ENCODE data around the gene FARS2. TPM values are rescaled to one million over a fixed set of nuclear protein-coding genes. Genes with fewer than 3 reads are reported as not detected.
A peak's percentile ranks its signal among the peaks of the same experiment; 100 is the strongest.

Gene FARS2
- total and polyA plus RNA-seq, 11 donors: 11.4 to 24.6 (median 20.5) TPM

DNA sequence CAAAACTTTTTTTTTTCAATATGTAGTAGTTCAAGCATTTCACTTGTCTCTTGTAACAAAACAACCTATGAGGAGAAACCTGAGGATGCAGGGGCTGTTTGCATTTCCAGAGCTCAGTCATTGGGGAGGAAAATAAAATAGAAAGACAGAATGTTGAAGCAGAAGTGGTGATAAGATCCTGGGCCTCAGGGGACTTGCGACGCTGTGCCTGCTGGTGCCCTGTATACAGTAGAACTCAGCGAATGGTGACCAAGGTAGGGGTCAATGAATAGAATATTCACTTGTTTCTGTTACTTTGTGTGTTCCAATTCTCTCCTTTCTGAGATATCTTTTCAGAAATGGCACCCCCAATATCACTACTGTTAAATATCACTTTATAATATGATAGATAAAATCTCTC, 271.6 kb downstream of the FARS2 start:
- Histone ChIP-seq H3K27ac (no peak overlapping the region), H3K27me3 (no peaks in the 10 kb centered on the region), H3K9me3 (peaks cover 0 to 3% (median 0%) of the 10 kb centered on the region in 12 donors), H3K36me3 (no peaks in the 10 kb centered on the region), H3K4me3 (no peak overlapping the region), H3K4me1 (peaks cover 0 to 3% (median 0%) of the 10 kb centered on the region in 12 donors)
- ATAC-seq (no peak), DNase-seq (no peak)
- TF ChIP-seq CTCF (IDR thresholded peaks at IDR 0.05) (no peak), POLR2A (IDR thresholded peaks at IDR 0.05) (no peak)
- intact Hi-C loops (cut with DNase I): no loop called here
- WGBS, 4 donors: 90 to 96% (median 93%) methylated on average over 3 of the region's 3 CpGs

- H3K9me3 ChIP-seq: peaks cover 0 to 3% (median 0%) of the 10 kb centered on the region in 12 donors
- intact Hi-C loops (cut with DNase I): no loop called here
- no peak overlapping the region for H3K27ac ChIP-seq
- WGBS, 4 donors: 85 to 98% (median 93%) methylated on average over 9 of the region's 9 CpGs
- DNase-seq: no peak
- TF ChIP-seq POLR2A (IDR thresholded peaks at IDR 0.05) (no peak), CTCF (IDR thresholded peaks at IDR 0.05) (no peak)
- ATAC-seq: no peak
- H3K4me3 ChIP-seq: no peak overlapping the region
- H3K4me1 ChIP-seq: peaks cover 0 to 3% (median 0%) of the 10 kb centered on the region in 12 donors
- no peaks in the 10 kb centered on the region for H3K27me3 ChIP-seq
- H3K36me3 ChIP-seq: no peaks in the 10 kb centered on the region
Measured at GRCh38 chr6:5534643-5535042, 273.3 kb downstream of the FARS2 start.

DNA sequence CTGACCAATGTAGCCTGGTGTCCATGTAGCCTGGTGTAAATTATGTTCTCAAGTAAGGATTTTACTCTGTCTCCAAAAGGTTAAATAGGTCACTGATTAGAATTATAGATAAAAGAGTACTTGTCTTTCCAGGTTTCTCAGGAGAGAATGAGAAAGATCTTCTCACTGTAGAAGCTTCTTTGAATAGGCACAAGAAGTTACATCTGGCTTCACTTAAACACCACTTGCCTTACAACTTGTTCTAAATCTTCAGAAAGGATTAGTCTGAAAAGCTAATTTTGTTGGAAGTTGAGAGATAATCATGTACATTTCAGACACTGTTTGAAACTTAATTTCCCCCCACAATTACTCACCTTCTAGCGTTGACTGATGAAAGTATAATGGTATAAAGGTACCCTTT, 275.3 kb downstream of the FARS2 start:
- Histone ChIP-seq H3K27me3 (no peaks in the 10 kb centered on the region), H3K9me3 (peaks cover 0 to 3% (median 0%) of the 10 kb centered on the region in 12 donors), H3K4me3 (no peak overlapping the region), H3K27ac (no peak overlapping the region), H3K4me1 (no peaks in the 10 kb centered on the region), H3K36me3 (no peaks in the 10 kb centered on the region)
- ATAC-seq (no peak), DNase-seq (no peak)
- intact Hi-C loops (cut with DNase I): no loop called here
- WGBS, 4 donors: 94 to 100% (median 98%) methylated on average over 1 of the region's 1 CpG
- no peak for TF ChIP-seq POLR2A (IDR thresholded peaks at IDR 0.05)
- TF ChIP-seq CTCF (IDR thresholded peaks at IDR 0.05): no peak

DNA sequence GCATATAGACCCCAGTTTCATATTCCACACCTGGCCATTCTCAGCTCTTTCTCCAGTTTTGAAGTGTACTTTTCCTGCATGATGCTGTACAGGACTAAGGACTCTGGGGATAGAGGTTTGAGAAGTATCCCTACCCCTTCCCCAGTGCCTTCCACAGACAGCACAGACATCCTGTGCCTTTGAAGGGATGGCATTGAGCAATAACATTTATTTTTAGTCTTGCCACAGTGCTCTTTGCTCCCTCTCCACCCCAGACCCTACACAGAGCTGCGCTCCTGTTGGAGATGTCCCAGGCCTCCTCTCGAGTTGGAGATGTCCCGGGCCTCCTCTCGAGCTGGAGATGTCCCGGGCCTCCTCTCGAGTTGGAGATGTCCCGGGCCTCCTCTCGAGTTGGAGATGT, 275.8 kb downstream of the FARS2 start:
- H3K27me3 ChIP-seq: no peaks in the 10 kb centered on the region
- no peak overlapping the region for H3K27ac ChIP-seq
- ATAC-seq (peak in 2 of 4 donors; percentile 29 to 76), DNase-seq (no peak)
- TF ChIP-seq CTCF (IDR thresholded peaks at IDR 0.05): no peak
- TF ChIP-seq POLR2A (IDR thresholded peaks at IDR 0.05): no peak
- H3K4me1 ChIP-seq: no peaks in the 10 kb centered on the region
- intact Hi-C loops (cut with DNase I): no loop called here
- no peak overlapping the region for H3K4me3 ChIP-seq
- 93 to 96% (median 94%) methylated on average over 8 of the region's 8 CpGs for WGBS, 4 donors
- H3K36me3 ChIP-seq: no peaks in the 10 kb centered on the region
- peaks cover 0 to 3% (median 0%) of the 10 kb centered on the region in 12 donors for H3K9me3 ChIP-seq
